SIG-M5 treated with dmso at 0.1 percent for 504 hours (cell line): Measurements from ENCODE around the gene HCFC1R1.
A peak's percentile ranks its signal among the peaks of the same experiment; 100 is the strongest.
"Not testable (repeated sequence)": the region's sequence is repeated elsewhere in the genome, so short reads cannot be mapped to it uniquely, and the experiment has no call there.

Source experiments
- DNase-seq: peaks from one replicate; lab custom pipeline; 2025; ENCODE audit not compliant: unreplicated experiment; lab: John Stamatoyannopoulos, UW

The HCFC1R1 gene

GRCh38 chr16:3057181-3058138 lies 33.7 kb upstream of the HCFC1R1 start:
- DNase-seq = no peak

GRCh38 chr16:3056336-3057180 lies 32.8 kb upstream of the HCFC1R1 start:
- DNase-seq = no peak

GRCh38 chr16:3055734-3056115 lies 32.0 kb upstream of the HCFC1R1 start:
- not testable (repeated sequence) for DNase-seq

- peak; percentile 22 for DNase-seq
Observed at GRCh38 chr16:3054965-3055733, 31.4 kb upstream of the HCFC1R1 start.

- not testable (repeated sequence) for DNase-seq
Observed at GRCh38 chr16:3053330-3053710, 29.6 kb upstream of the HCFC1R1 start.

GRCh38 chr16:3052571-3053329 lies 29.0 kb upstream of the HCFC1R1 start:
- DNase-seq = not testable (repeated sequence)

- no peak for DNase-seq
Observed at GRCh38 chr16:3051494-3051893, 27.8 kb upstream of the HCFC1R1 start.

GRCh38 chr16:3051009-3051408 lies 27.3 kb upstream of the HCFC1R1 start:
- DNase-seq = no peak

- no peak for DNase-seq
Observed at GRCh38 chr16:3050487-3050886, 26.7 kb upstream of the HCFC1R1 start.

GRCh38 chr16:3049921-3050481 lies 26.3 kb upstream of the HCFC1R1 start:
- no peak for DNase-seq

GRCh38 chr16:3047387-3047720 lies 23.6 kb upstream of the HCFC1R1 start:
- no peak for DNase-seq

GRCh38 chr16:3046641-3047386 lies 23.1 kb upstream of the HCFC1R1 start:
- no peak for DNase-seq

- peak; percentile 47 for DNase-seq
Observed at GRCh38 chr16:3045758-3046640, 22.3 kb upstream of the HCFC1R1 start, which contains the start of gene MMP25. TSS of gene MMP25 (plus strand) at chr16:3046561. CDS start at chr16:3046918, 357 bp downstream.

- DNase-seq = no peak
Observed at GRCh38 chr16:3044708-3045107, 21.0 kb upstream of the HCFC1R1 start.

- DNase-seq = peak; percentile 25
Observed at GRCh38 chr16:3042376-3042775, 18.6 kb upstream of the HCFC1R1 start.

GRCh38 chr16:3038896-3039295 lies 15.2 kb upstream of the HCFC1R1 start:
- DNase-seq = no peak

GRCh38 chr16:3038256-3038655 lies 14.5 kb upstream of the HCFC1R1 start:
- no peak for DNase-seq

GRCh38 chr16:3036726-3037315 lies 13.1 kb upstream of the HCFC1R1 start, which contains the start of gene BICDL2:
TSS of gene BICDL2 (minus strand) at chr16:3036944. CDS start at chr16:3035496, 1,448 bp downstream.
- no peak for DNase-seq
